B cell (primary cell): Measurements from ENCODE around the gene PRKCG. TPM values are rescaled to one million over a fixed set of nuclear protein-coding genes. Genes with fewer than 3 reads are reported as not detected.

Experiments used
- ATAC-seq: fragments of 200-7000 bp; cut with Tn5 transposase; one replicate; pipeline ENCODE4 v1.10.0; 2021; ENCODE audit warnings: low read depth, mild to moderate bottlenecking, moderate number of reproducible peaks, moderate library complexity
- CTCF ChIA-PET: fragments of 350-600 bp; sonication (Branson Sonifier 250); formaldehyde crosslinking; loops from one replicate; lab custom pipeline; 2021; ENCODE audit warnings: antibody characterized with exemption, inconsistent platforms; lab: Charles Lee
- POLR2A ChIA-PET: fragments of 350-600 bp; sonication (Branson Sonifier 250); formaldehyde crosslinking; loops from one replicate; lab custom pipeline; 2021; ENCODE audit warnings: antibody characterized with exemption; lab: Charles Lee
- DNase-seq: peaks from one replicate; pipeline ENCODE4 v3.0.0; 2013
- H2AFZ ChIP-seq: 2 replicates; pipeline ENCODE4 v1.6.1; 2012; ENCODE audit warnings: mild to moderate bottlenecking, low read depth, low read length; ENCODE audit not compliant: insufficient read depth, poor library complexity, severe bottlenecking
- H3K27ac ChIP-seq, 2 donors: 1 replicate in 1 of 2; 2 replicates in 1 of 2; pipeline ENCODE4 v1.5.1; 2012 to 2013; ENCODE audit warnings: low read length in 2 of 2, mild to moderate bottlenecking in 2 of 2, moderate library complexity in 1 of 2
- H3K27me3 ChIP-seq, 4 experiments: fragments of 200-600 bp in 1 of 4; sonication (generic) in 1 of 4; replicated peaks in 1 of 4; 1 replicate in 2 of 4; 2 replicates in 2 of 4; pipeline versions ENCODE4 v1.6.1 to v1.7.0; 2013 to 2016; ENCODE audit warnings: low read length in 3 of 4, mild to moderate bottlenecking in 2 of 4, mixed read lengths in 1 of 4, moderate library complexity in 1 of 4; ENCODE audit not compliant: insufficient read depth in 4 of 4, control insufficient read depth in 3 of 4; ENCODE audit errors: control extremely low read depth in 1 of 4
- H3K36me3 ChIP-seq, 2 experiments: replicated peaks in 1 of 2; 1 replicate in 1 of 2; 2 replicates in 1 of 2; pipeline versions ENCODE4 v1.6.1 to v1.7.1; 2013; ENCODE audit warnings: low read length in 1 of 2; ENCODE audit not compliant: insufficient read depth in 2 of 2, control insufficient read depth in 1 of 2; ENCODE audit errors: control extremely low read depth in 1 of 2, extremely low read depth in 1 of 2
- H3K4me1 ChIP-seq, 2 donors: fragments of 200-600 bp in 1 of 2; sonication (generic) in 1 of 2; 1 replicate in 1 of 2; 2 replicates in 1 of 2; pipeline versions ENCODE4 v1.5.1 to v1.6.1; 2013 to 2017; ENCODE audit warnings: low read length in 2 of 2; ENCODE audit not compliant: control insufficient read depth in 2 of 2, insufficient read depth in 2 of 2
- H3K4me2 ChIP-seq: replicated peaks from 2 replicates; pipeline ENCODE3; 2012; ENCODE audit warnings: mild to moderate bottlenecking, low read depth, low read length; ENCODE audit not compliant: poor library complexity, severe bottlenecking
- H3K4me3 ChIP-seq, 5 experiments: fragments of 200-600 bp in 1 of 5; sonication (generic) in 1 of 5; 1 replicate in 3 of 5; 2 replicates in 2 of 5; pipeline versions ENCODE4 v1.5.1 to v1.7.0; 2011 to 2016; ENCODE audit warnings: low read length in 4 of 5, mild to moderate bottlenecking in 4 of 5, low read depth in 2 of 5, control low read depth in 1 of 5, moderate library complexity in 1 of 5; ENCODE audit not compliant: insufficient read depth in 1 of 5; ENCODE audit errors: control extremely low read depth in 1 of 5, extremely low read depth in 1 of 5
- H3K79me2 ChIP-seq: fragments of 200-600 bp; sonication (generic); one replicate; pipeline ENCODE4 v1.6.0; 2016; ENCODE audit warnings: low read length; ENCODE audit not compliant: control insufficient read depth, insufficient read depth
- H3K9ac ChIP-seq: fragments of 200-600 bp; sonication (generic); 2 replicates; pipeline ENCODE4 v1.6.1; 2017; ENCODE audit warnings: mild to moderate bottlenecking, low read length, moderate library complexity
- H3K9me3 ChIP-seq, 3 donors: one replicate each; pipeline versions ENCODE4 v1.6.1 to v1.7.1; 2013; ENCODE audit warnings: low read length in 2 of 3; ENCODE audit not compliant: control insufficient read depth in 2 of 3, insufficient read depth in 1 of 3; ENCODE audit errors: control extremely low read depth in 1 of 3
- H4K20me1 ChIP-seq: 2 replicates; pipeline ENCODE4 v1.6.0; 2012; ENCODE audit warnings: mild to moderate bottlenecking, low read length; ENCODE audit not compliant: insufficient read depth, control insufficient read depth, poor library complexity, severe bottlenecking
- H3K27ac Mint-ChIP-seq: one replicate; pipeline ENCODE4 v1.8.0; 2021; ENCODE audit warnings: mixed read lengths
- H3K27me3 Mint-ChIP-seq: one replicate; pipeline ENCODE4 v1.8.0; 2021; ENCODE audit warnings: mixed read lengths
- H3K4me1 Mint-ChIP-seq: one replicate; pipeline ENCODE4 v1.8.0; 2021; ENCODE audit warnings: mixed read lengths
- H3K4me3 Mint-ChIP-seq: one replicate; pipeline ENCODE4 v1.8.0; 2021; ENCODE audit warnings: mixed read lengths
- H3K9me3 Mint-ChIP-seq: one replicate; pipeline ENCODE4 v1.8.0; 2022; ENCODE audit warnings: mixed read lengths; ENCODE audit not compliant: insufficient read depth
- CTCF ChIP-seq: fragments of 200-600 bp; IDR thresholded peaks from one replicate; pipeline ENCODE4 v1.8.0; 2022; ENCODE audit warnings: antibody characterized with exemption, mild to moderate bottlenecking
- EZH2 ChIP-seq: IDR thresholded peaks from 2 replicates; pipeline ENCODE4 v1.6.1; 2012; ENCODE audit warnings: borderline replicate concordance, low read depth, mild to moderate bottlenecking, moderate library complexity, low read length; ENCODE audit not compliant: insufficient read depth, poor library complexity, severe bottlenecking
- WGBS: methylation state at CpG from one replicate; pipeline ENCODE4 v1.1.5; 2013; ENCODE audit warnings: missing lambda C conversion rate; ENCODE audit not compliant: insufficient coverage; 5-methylcytosine and 5-hydroxymethylcytosine counted together
- intact Hi-C: fragments of 100-400 bp; cut with micrococcal nuclease; formaldehyde crosslinking; loops from one replicate; pipeline ENCODE4 v1.10.0; 2022
- polyA plus RNA-seq: library from polyadenylated mRNA; depleted of rRNA; stranded (reverse); fragments of >200 nt; gene quantifications from 2 replicates; pipeline ENCODE4 v1.2.3, GENCODE V29; 2012
- total RNA-seq, 2 donors: library from RNA; stranded (reverse); fragments of 120-200 nt in 1 of 2; gene quantifications; 1 replicate in 1 of 2; 2 replicates in 1 of 2; pipeline versions ENCODE4 v1.2.3 to v1.2.4, GENCODE V29; 2013 to 2022

PRKCG gene
- total and polyA plus RNA-seq, 2 donors (not counting 1 experiment from before 2014, with no cell fraction given): 0.31 TPM; not detected in 1

DNA sequence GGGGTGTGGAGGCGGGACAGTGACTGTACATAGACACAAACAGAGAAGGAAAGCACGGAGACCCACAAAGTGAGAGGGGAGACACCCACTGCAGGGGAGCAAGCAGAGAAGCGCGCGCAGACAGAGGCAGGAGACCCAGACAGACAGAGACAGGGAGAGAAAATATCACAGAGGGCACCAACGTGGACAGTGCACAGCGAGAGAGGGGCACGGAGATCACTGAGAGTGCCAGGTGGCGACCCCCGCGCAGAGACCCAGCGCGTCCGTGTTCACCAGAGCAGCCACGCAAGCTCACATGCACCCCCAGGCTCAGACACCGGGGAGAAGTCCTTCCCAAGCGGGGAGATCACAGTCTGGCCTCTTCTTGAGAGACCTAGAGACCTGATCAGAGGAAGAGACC is 25.7 kb downstream of the PRKCG start:
- peaks cover 79% of the 10 kb centered on the region for H3K27me3 Mint-ChIP-seq
- WGBS: 26% methylated on average over 17 of the region's 17 CpGs
- DNase-seq: no peak
- Histone ChIP-seq H3K4me2 (peak overlapping the region; percentile 57), H3K27ac (no peak overlapping the region), H3K79me2 (no peaks in the 10 kb centered on the region), H3K9ac (no peak overlapping the region), H3K4me1 (peaks cover 25 to 30% of the 10 kb centered on the region in 2 donors), H2AFZ (no peak overlapping the region), H4K20me1 (no peaks in the 10 kb centered on the region), H3K9me3 (peaks cover 0 to 41% (median 0%) of the 10 kb centered on the region in 3 donors), H3K4me3 (no peak overlapping the region), H3K36me3 (no peaks in the 10 kb centered on the region), H3K27me3 (peaks cover 0 to 62% (median 41%) of the 10 kb centered on the region in 4 experiments)
- no peaks in the 10 kb centered on the region for H3K9me3 Mint-ChIP-seq
- H3K4me3 Mint-ChIP-seq: peak overlapping the region; percentile 31
- H3K27ac Mint-ChIP-seq: no peak overlapping the region
- ATAC-seq: no peak
- peaks cover 23% of the 10 kb centered on the region for H3K4me1 Mint-ChIP-seq
- TF ChIP-seq CTCF: no peak
- TF ChIP-seq EZH2: no peak
- ChIA-PET POLR2A (no interaction called here), CTCF (no interaction called here)
- intact Hi-C loops: no loop called here

DNA sequence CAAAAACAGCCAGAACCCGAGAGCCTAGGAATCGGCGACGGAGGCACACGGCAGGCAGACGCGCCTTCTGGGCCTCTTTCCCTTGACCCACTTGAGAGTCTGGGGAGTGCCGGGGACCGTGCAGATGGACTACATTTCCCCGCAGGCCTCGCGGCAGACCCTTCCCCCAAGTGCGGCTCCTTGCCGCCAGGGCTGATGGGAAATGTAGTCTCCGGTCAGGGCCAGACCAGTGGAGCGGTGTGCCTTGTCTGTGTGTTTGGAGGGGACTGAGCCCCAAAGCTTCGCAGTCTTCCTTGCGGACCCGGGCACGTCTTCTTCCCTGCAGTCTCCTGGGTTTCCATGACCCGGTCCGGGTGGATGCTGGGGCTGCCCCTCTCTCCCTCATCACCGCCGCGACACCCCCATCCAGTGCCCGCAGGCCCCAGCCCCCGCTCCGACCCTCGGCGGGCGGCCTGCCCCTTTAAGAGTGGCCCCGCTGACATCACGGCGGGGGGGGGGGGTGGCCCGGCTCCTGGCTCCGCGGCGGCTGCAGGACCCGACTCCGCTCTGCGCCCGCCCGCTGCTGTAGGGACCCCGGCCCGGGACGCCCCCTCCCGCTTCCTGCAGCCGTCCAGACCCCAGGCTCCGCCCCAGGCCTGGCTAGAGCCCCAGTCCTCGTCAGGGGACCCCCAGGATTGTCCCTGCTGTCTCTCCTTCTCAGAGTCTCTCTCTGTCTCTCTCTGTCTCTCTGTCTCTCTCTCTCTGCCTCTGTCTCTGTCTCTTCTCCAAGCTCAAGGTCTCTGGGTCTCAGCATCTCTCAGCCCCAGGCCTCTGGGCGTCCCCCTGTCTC is 26.3 kb downstream of the PRKCG start:
- ATAC-seq: peak; percentile 60
- H3K4me1 Mint-ChIP-seq: peaks cover 23% of the 10 kb centered on the region
- peak overlapping the region; percentile 57 for H3K4me2 ChIP-seq
- H3K4me3 Mint-ChIP-seq: peak overlapping the region; percentile 38
- H3K9ac ChIP-seq: no peak overlapping the region
- H3K9me3 Mint-ChIP-seq: no peaks in the 10 kb centered on the region
- 8% methylated on average over 47 of the region's 51 CpGs for WGBS
- TF ChIP-seq CTCF: no peak
- peak; percentile 69 for TF ChIP-seq EZH2
- POLR2A ChIA-PET: no interaction called here
- no peak overlapping the region for H3K27ac ChIP-seq
- no peaks in the 10 kb centered on the region for H4K20me1 ChIP-seq
- peaks cover 25 to 30% of the 10 kb centered on the region in 2 donors for H3K4me1 ChIP-seq
- peaks cover 0 to 68% (median 40%) of the 10 kb centered on the region in 4 experiments for H3K27me3 ChIP-seq
- CTCF ChIA-PET: no interaction called here
- H3K27ac Mint-ChIP-seq: no peak overlapping the region
- H3K36me3 ChIP-seq: no peaks in the 10 kb centered on the region
- H3K79me2 ChIP-seq: no peaks in the 10 kb centered on the region
- H3K9me3 ChIP-seq: peaks cover 0 to 38% (median 0%) of the 10 kb centered on the region in 3 donors
- no peak overlapping the region for H3K4me3 ChIP-seq
- H3K27me3 Mint-ChIP-seq: peaks cover 78% of the 10 kb centered on the region
- DNase-seq: peak; percentile 47
- no peak overlapping the region for H2AFZ ChIP-seq
- intact Hi-C loops: no loop called here
